LHCN-M2 (cell line): Measurements from ENCODE around the gene FMNL3. TPM values are rescaled to one million over a fixed set of nuclear protein-coding genes. Genes with fewer than 3 reads are reported as not detected.

Experiments
- DNase-seq: peaks from one replicate; pipeline ENCODE4 v3.0.0-alpha.2; 2012; ENCODE audit warnings: low read depth
- total RNA-seq: library from RNA; depleted of rRNA; stranded (reverse); fragments of >200 nt; gene quantifications from 2 replicates; pipeline ENCODE4 v1.2.3, GENCODE V29; 2014

FMNL3 gene
- total RNA-seq, 1 experiment from 2014 or later = 36.5 TPM

DNA sequence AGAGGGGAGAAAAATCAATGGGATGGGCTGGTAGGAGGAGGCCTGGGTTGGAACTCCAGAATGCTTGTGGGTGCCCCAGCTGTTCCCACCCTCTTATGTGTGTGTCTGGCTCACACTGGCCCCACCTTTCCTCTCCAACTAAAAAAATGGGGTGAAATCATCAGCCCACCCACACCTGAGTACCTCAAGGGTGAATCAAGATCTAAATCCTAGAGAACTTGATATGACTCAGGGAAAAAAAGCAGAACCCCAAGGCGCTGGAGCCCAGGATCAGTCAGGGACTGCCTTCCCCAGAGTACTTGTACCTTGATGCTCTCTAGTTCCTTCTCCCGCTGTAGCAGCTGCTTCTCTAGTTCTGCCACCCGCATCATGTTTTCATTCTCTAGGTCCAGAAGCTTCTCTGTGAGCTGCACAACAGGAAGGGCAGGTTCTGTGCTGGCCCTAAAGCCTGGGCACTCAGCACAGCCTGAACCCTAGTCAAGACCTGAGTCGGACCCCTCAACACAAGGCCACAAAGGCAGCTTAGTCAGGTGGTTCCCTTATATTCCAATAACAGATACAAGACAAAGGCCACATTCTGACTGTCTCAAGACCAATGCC, 54.2 kb downstream of the FMNL3 start:
- DNase-seq = no peak

DNA sequence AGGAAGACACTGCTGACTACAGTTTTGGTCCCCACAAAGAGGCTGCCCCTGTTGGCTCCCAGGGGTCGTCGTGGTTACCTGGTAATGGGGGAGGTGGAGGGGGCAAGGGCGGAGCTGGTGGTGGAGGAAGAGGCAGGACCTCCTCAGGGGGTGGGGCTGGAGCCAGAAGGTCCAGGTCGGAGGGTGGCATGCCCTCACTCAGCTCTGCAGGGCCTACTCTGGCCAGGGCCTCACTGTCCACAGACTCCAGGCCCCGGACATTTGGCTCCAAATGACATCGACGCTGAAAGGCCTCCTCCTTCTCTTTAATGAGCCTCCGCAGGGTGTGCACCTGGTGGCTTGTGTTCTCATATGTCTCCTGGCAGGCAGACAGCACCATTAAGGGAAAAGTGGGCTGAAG, 55.4 kb downstream of the FMNL3 start:
- DNase-seq = no peak

DNA sequence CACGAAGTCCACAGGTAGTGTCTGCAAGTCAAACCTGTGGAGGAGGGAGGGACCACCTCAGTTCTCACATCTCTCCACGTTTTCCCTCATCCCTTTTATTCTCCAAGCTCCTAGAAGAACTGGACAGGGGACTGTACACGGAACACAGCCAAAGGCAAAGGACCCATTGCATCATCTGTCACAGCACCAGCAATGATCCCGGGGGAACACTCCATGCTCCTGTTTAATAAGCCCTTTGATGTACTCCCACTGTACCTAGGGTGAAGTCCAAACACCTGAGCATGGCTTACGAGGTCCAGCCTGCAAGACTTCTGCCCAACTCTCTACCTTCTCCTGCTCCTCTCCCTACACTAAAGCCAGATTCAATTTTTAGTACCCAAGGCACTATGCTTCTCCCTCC, 57.3 kb downstream of the FMNL3 start:
- no peak for DNase-seq

DNA sequence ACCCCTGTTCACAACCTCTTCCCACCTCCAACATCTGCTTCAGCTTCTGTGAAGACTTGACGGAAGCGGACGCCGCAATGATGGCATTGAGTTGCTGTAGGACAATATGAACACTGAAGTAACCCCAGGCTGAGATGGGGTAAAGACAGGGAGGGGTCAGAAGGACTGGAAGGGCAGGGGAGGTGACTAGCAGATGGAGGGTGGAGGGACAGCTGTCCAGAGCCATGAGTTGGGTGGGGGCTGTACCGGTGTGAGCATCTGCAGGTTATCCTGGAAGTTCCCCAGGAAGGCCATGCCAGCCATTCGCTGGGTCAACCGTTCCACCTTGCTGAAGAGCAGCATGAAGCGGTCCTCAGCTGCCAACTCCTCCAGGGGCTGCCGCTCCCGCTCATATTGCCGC, 57.8 kb downstream of the FMNL3 start:
- no peak for DNase-seq

DNA sequence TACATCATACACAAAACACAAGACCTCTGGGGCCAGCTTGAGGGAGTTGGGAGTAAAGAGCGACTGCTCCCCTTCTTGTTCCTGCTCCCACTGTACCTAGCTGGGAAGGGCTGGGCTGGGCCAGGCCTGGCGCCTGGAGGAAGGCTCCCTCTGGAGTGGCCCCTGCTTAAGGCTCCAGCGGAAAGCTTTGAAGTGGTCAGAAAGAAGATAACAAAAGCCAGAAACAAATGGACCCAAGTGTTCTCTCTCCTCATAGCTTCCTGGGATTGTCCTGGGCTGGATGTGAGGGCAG, 58.5 kb downstream of the FMNL3 start:
- DNase-seq = no peak

DNA sequence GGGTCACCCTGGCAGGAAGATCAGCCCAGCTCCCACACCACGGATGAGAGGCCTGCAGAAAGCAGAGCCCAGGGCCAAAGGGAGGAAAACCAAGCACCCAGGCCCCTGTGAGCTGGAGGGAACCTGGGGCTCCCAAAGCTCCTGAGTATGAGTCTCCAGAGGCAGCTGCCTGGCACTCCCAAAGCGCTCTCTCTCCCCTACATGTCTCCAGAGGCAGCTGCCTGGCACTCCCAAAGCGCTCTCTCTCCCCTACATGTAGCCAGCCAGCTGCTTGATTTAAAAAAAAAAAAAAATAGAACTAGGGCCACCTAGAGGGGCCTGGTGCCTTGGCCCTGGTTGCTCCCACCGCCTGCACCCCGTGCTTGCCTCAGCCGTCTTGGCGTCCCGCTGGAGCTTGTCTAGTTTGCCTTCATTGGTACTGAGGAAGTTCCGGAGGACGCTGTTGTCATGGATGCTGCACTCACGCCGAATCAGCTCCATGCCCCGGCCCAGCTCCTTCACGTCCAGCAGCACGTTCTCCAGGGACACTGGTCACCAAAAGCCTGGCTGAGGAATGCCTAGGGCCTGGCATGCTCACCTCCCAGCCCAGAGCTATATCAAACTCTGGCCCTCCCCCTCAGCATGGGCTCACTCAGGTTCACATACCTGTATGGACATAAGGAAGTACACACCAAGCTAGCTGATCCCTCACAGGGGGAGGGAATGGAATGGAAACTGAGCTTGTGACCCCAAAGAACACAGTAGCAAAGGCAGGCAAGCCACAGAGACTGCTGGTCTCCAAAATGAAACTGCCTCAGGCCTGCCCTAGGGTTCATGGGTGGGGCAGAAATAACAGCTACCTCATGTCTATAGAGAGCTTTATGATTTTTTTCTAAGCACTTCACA, 59.1 kb downstream of the FMNL3 start:
- no peak for DNase-seq

DNA sequence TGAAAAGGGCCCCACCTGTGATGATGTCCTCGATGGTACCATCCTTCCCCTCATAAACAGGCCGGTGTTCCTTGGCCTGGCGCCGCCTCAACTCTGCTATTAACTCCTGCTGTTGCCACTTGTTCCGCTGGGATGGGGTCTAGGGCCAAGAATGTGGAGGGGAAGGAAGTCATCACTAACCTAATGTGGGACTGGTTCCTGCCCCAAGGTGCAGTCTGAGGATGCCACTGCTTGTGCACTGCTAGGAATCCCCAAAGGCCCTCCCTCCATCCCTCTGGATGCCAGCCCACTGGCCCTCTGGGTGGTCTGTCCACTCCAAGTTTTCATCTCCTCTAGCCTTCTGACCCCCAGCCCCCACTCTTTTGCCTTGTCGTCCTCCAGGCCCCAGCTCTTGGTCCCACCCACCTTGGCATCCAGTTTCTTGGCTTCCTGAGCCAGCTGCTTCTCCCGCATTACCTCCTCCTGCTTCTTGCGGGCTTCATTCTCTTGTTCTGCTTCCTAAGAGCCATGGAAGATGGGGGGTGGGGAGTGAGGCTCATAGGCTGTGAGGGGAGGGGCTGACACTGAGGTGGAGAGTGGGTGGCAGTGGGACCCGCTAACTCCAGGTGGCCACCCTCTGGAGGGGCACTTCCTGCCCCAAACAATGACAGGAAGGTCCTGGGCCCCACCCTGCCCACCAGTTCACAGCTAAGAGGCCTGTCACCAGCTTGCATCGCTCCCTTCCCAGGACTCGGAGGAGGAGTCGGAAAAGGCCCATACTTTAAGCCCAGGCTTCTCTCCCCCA, 60.1 kb downstream of the FMNL3 start:
- DNase-seq = no peak

DNA sequence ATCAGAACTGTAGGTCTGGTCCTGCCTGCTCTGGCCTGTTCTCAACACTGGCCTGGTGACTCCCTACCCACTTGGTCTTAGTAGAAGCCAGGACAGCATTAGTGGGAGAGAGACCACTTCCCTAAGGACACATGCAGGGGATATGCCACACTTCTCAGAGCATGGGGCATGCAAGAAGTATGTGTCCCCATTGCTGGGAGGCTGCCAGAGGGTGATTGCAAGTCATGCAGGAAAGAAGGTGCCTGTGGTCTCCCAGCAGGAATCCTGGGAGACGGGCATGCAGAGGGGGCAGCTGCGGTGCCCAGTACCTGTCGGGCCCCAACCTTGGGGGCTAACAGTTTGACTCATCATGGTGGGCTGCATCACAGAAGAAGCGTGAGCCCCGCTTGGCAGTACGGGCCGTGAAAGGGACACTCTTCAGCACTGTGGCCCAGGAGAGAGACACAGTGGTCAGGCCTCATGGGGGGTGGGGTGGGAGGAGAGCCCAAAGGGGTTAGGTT, 60.8 kb downstream of the FMNL3 start:
- no peak for DNase-seq

DNA sequence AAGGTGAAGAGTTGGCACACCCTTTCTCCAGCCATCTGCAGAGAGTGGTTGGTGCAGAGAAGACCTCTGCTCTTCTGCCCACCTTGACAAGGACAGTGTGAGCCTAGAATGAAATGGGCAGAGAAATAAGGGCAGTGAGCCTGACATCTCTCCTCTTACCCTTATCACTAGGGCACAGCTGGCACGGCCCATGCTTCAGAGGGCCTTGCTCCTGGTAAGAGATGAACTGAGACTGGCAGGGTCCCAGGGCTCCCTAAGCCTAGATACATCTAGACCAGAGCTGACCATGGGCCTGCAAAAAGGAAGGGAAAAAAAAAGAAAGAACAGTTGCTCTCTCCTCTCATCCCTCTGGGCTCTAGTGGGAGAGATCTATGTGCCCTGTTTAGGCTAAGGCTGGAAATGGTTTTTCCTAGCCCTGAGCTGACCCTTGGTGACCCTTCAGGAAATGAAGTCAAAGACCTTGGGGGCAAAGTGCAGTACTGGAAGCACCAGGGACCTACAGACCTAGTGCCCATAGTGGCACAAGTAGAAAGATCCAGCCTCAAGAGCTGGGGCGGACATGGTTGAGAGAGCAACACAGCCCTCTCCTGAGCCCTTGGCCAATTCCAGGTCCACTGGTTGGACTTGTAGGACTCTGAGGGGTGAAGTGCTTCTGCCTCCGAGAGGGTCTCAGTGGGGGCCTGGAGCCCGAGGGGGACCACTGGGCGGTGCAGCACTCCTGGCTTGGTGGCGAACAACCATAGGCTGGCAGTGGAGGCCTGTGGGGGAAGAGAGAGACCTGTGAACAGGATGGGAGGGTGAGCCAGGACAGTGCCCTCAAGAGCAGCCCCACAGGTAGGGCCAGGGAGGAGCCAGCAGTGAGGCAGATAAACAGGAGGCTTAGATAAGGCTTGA, 61.8 kb downstream of the FMNL3 start:
- no peak for DNase-seq

DNA sequence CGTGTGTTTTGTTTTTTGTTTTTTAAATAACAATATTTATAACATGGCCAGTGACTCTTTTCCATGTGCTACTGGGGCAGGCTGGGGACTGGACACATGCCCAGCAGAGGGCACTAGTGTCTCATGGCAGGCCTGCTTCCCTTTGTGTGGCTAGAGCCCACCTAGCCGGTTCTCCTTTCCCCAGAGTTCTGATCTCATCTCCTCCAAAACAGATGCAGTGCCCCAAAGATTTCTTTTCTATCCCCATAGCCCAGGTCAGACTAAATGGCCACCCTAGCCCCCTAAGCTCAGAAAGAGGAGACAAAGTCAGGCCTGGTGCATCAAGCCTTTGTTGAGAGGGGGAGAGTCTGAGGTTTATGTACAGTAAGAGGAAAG, 62.6 kb downstream of the FMNL3 start:
- peak; percentile 66 for DNase-seq

DNA sequence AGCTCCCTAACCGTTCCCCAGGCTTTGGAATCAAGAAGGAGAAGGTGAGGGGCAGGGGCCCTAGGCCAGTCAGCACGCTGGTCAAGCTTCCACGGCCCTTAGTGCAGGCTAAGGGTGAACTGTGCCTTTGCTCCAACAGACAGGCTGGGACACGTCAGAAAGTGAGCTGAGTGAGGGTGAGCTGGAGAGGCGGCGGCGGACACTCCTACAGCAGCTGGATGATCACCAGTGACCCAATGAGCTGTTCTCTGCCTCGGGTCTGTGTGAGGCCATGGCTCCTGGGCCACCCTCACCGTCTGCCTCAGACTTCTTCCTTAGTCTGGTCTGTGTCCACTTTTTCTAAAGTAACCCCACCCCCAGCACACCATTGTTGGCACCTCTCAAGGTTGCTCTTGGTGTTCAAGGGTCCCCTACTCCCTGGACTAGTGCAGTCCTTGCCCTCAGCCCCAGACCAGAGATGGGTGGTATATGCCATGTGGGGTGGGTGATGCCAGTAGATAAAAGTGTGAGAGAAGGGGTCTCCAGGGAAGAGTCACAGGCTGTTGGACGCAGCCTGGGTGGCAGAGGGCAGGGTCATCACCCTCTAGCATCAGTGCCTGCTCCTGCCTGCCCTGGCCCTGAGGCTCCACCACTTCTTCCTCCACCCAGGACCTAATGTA, 63.1 kb downstream of the FMNL3 start:
- DNase-seq = no peak

DNA sequence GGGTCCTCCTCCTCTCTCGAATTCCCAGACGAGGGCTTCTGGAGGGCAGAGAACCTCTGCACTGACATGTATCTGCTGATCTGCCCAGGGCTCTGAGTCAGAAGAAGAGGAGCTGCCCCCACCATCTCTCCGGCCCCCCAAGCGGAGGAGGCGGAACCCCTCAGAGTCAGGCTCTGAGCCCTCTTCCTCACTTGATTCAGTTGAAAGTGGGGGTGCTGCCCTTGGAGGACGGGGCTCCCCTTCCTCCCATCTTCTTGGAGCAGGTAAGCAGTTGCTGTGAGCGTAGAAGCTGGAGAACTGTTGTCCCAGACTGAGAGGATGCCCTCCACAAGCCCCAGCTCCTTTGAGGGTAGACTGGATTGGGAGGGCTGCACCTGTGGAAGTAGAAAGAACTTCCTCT, 64.1 kb downstream of the FMNL3 start:
- no peak for DNase-seq

DNA sequence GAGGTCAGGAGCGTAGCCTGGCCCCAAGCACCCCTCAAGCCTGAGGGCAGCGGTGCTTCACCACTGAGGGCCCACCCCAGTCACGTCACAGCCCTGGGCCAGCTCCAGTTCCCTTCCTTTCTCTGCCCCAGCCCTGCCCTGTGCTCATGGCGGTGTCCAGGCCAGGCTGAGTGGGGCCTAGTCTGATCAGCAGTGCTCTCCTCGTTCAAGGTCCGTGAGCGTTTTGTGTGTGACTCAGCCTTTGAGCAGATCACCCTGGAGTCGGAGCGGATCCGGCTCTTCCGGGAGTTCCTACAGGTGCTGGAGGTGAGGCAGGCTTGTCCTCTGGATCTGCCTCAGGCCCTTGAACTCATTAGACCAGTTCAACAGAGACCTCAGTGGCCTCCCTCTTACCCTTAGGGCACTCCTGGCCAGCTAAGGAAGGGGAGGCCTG, 64.8 kb downstream of the FMNL3 start:
- DNase-seq = no peak

DNA sequence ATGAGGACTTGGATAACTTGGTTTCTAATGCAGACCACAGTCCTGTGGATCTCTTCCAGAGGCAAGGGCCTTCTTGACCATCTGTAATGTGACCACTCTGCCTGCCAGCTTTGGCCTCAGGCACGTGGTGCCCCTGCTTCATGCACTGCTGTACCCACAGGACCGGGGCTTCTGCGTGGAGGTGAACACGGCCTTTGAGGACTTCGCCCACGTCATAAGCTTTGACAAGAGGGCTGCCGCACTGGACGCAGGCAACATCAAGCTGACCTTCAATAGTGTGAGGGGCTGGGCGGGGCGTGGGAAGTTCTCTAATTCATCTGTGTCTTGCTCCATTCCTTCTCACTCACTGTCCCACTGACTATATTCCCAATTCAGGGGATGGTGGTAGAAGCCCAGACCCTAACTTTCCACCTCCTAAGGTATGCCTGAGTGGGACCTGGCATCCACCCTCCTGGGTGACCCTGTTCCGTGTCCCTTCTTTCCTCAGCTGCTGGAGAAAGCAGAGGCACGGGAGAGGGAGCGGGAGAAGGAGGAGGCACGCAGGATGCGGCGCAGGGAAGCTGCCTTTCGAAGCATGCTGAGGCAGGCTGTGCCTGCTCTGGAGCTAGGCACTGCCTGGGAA, 65.3 kb downstream of the FMNL3 start:
- DNase-seq = no peak

DNA sequence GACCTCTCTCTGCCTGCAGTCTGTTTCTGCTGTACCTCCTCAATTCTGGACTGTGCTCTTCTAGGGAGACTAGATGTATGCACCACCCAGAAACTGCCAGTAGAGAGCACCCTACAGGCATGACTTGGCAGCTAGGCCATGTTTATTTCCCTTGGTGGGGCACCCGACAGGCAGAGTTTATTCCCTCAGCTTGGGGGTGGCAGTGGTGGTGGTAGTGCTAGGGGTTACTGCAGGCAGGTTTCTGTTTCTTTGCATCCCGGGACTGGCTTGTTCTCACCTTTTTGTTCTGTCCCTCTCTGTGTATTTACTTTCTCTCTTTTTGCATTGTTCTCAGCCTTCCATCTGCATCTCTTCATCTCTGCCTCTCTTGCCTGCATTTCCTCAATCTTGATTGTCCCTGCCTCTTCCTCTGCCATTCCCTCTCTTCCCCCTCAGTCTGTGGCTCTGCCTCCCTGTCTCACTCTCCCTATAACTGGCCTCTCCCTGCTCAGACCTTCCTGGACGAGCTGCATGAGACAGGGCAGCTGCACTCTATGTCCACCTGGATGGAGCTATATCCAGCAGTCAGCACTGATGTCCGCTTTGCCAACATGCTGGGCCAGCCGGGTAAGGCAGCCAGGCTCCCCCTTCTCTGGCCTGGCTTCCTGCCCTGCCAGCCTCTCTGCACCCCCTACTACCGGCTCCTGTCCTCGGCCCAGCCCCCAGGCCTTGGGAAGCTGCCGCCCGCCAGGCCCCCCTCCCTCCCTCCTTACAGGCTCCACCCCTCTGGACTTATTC, 70.0 kb downstream of the FMNL3 start:
- DNase-seq = peak; percentile 65

DNA sequence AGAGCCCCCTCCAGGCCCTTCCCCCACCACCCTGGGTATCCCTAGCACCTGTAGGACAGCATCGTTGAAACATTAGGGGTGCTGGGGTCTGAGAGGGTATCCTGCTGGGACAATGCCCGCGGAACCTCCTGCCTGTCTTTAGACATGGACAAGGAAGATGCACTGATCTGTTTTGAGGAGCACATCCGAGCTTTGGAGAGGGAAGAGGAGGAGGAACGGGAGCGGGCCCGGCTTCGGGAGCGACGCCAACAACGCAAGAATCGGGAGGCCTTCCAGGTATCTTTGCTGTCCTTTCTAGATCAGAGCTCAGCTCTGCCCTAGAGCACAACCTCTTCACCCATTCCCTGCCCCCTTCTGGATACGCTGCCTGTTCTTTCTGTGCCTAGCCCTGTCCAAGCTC, 70.6 kb downstream of the FMNL3 start:
- DNase-seq = no peak

DNA sequence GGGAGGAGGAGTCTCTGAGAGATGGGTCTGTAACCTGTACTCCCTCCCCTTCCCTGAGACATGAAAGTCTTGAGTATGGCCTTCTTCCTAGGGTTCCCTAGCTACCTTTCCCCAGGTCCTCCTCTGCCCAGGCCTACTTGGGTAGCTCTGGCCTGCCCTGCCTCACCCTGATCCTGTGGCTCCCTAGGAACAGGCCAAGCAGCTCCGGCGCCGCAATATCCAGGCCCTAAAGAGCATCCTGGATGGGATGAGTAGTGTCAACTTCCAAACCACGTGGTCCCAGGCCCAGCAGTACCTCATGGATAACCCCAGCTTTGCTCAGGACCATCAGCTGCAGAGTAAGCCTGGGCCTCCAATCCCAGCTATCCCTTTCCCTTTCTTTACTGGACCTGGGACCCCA, 71.5 kb downstream of the FMNL3 start:
- DNase-seq = no peak

DNA sequence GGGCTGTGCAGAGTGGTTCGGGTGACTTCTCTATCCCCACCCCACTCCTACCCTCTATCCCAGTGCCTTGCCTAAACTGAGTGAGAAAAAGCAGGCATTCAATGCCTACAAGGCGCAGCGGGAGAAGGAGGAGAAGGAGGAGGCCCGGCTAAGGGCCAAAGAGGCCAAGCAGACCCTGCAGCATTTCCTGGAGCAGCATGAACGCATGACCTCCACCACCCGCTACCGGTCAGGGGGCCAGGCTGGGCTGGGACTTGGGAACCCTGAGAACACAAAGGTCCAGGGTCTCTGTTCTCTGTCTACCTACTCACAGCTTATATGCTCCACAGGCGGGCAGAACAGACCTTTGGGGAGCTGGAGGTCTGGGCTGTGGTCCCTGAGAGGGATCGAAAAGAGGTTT, 72.2 kb downstream of the FMNL3 start:
- no peak for DNase-seq

DNA sequence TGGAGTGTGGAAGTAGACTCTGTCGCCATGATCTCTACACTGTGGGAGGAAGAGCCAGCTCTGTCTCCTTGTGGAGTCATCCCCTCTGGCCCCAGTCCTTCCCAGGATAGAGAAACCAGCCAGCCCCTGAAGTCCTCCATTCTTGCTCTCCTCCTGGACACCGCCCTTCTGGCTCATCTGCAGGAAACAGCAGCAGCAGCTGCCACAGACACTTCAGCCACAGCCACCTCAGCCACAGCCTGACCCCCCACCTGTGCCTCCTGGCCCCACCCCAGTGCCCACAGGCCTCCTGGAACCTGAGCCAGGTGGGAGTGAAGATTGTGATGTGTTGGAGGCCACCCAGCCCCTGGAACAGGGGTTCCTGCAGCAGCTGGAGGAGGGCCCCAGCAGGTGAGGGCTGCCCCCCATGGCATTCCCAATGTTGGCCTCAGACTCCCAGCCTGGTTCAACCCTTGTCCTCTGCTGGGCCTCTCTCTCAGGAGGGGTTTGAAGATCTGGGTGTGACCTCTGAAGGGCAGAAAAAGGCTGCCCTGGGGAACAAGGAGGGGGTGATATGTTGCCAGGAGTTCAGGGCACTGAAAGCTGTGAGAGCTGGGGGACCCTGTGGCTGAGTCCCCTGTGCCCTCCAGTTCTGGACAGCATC, 73.4 kb downstream of the FMNL3 start:
- no peak for DNase-seq
